Neural crest cell (in vitro differentiated cells): ENCODE measurements around the gene B4GALT6. TPM values are rescaled to one million over a fixed set of nuclear protein-coding genes. Genes with fewer than 3 reads are reported as not detected.
A peak's percentile ranks its signal among the peaks of the same experiment; 100 is the strongest.

Experiments used
- DNase-seq: peaks from one replicate; pipeline ENCODE4 v3.0.0; 2021; ENCODE audit warnings: low read depth, mixed read lengths, low spot score
- H3K27ac Mint-ChIP-seq: one replicate; pipeline ENCODE4 v1.8.0; 2021; ENCODE audit warnings: mild to moderate bottlenecking, mixed read lengths; ENCODE audit not compliant: unreplicated experiment
- H3K27me3 Mint-ChIP-seq: 2 replicates; pipeline ENCODE4 v1.8.0; 2021; ENCODE audit warnings: low read depth, mild to moderate bottlenecking, mixed read lengths
- H3K36me3 Mint-ChIP-seq: 2 replicates; pipeline ENCODE4 v1.8.0; 2021; ENCODE audit warnings: low read depth, mild to moderate bottlenecking, mixed read lengths
- H3K4me1 Mint-ChIP-seq: 2 replicates; pipeline ENCODE4 v1.8.0; 2021; ENCODE audit warnings: mixed read lengths
- H3K4me3 Mint-ChIP-seq: one replicate; pipeline ENCODE4 v1.8.0; 2021; ENCODE audit warnings: mild to moderate bottlenecking, mixed read lengths
- H3K9me3 Mint-ChIP-seq: 2 replicates; pipeline ENCODE4 v1.8.0; 2021; ENCODE audit warnings: mixed read lengths
- total RNA-seq: library from RNA; stranded (reverse); gene quantifications from 2 replicates; pipeline ENCODE4 v1.2.1, GENCODE V29; 2021
- TF ChIP-seq, protein P1 (sequence below): fragments of 200-600 bp; sonication (generic); conservative IDR thresholded peaks from 2 replicates; pipeline ENCODE4 v1.5.0; 2021; ENCODE audit warnings: antibody characterized with exemption, mild to moderate bottlenecking

Gene B4GALT6
- total RNA-seq, 1 donor from 2014 or later: 43.4 TPM

DNA sequence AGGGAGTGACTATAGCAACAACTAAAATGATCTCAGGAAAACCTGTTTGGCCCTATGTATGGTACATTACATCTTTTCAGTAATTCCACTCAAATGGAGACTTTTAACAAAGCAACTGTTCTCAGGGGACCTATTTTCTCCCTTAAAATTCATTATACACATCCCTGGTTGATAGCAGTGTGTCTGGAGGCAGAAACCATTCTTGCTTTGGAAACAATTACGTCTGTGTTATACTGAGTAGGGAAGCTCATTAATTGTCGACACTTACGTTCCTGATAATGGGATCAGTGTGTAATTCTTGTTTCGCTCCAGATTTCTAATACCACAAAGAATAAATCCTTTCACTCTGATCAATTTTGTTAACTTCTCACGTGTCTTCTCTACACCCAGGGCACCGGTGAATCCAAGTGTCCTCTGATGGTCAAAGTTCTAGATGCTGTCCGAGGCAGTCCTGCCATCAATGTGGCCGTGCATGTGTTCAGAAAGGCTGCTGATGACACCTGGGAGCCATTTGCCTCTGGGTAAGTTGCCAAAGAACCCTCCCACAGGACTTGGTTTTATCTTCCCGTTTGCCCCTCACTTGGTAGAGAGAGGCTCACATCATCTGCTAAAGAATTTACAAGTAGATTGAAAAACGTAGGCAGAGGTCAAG, 91.7 kb downstream of the B4GALT6 start:
- no peak overlapping the region for H3K4me3 Mint-ChIP-seq
- no peaks in the 10 kb centered on the region for H3K27me3 Mint-ChIP-seq
- no peak for DNase-seq

DNA sequence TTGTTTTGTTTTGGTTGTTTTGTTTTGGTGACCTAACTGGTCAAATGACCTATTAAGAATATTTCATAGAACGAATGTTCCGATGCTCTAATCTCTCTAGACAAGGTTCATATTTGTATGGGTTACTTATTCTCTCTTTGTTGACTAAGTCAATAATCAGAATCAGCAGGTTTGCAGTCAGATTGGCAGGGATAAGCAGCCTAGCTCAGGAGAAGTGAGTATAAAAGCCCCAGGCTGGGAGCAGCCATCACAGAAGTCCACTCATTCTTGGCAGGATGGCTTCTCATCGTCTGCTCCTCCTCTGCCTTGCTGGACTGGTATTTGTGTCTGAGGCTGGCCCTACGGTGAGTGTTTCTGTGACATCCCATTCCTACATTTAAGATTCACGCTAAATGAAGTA, 92.8 kb downstream of the B4GALT6 start, which contains the start of gene TTR:
Gene TTR, plus strand, starts transcription at position 250 of the 400 bp plus-strand sequence. Its CDS starts 26 bp downstream, at position 276.
- DNase-seq: no peak
- no peaks in the 10 kb centered on the region for H3K27me3 Mint-ChIP-seq
- H3K27ac Mint-ChIP-seq: peak within 1 kb of the TSS; percentile 59
- H3K9me3 Mint-ChIP-seq: peaks cover 9% of the 10 kb centered on the region
- TF ChIP-seq, protein P1, sequence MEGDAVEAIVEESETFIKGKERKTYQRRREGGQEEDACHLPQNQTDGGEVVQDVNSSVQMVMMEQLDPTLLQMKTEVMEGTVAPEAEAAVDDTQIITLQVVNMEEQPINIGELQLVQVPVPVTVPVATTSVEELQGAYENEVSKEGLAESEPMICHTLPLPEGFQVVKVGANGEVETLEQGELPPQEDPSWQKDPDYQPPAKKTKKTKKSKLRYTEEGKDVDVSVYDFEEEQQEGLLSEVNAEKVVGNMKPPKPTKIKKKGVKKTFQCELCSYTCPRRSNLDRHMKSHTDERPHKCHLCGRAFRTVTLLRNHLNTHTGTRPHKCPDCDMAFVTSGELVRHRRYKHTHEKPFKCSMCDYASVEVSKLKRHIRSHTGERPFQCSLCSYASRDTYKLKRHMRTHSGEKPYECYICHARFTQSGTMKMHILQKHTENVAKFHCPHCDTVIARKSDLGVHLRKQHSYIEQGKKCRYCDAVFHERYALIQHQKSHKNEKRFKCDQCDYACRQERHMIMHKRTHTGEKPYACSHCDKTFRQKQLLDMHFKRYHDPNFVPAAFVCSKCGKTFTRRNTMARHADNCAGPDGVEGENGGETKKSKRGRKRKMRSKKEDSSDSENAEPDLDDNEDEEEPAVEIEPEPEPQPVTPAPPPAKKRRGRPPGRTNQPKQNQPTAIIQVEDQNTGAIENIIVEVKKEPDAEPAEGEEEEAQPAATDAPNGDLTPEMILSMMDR: no peak
- H3K36me3 Mint-ChIP-seq: peaks cover 3% of the 10 kb centered on the region
- H3K4me1 Mint-ChIP-seq: peaks cover 48% of the 10 kb centered on the region
- no peak within 1 kb of the TSS for H3K4me3 Mint-ChIP-seq

More for the DNA sequence above, 91.7 kb downstream of the B4GALT6 start:
- peaks cover 41% of the 10 kb centered on the region for H3K4me1 Mint-ChIP-seq
- H3K27ac Mint-ChIP-seq: peak overlapping the region; percentile 59
- TF ChIP-seq, protein P1: no peak
- peaks cover 3% of the 10 kb centered on the region for H3K36me3 Mint-ChIP-seq
- peaks cover 9% of the 10 kb centered on the region for H3K9me3 Mint-ChIP-seq

- TF ChIP-seq, protein P1: no peak
- no peaks in the 10 kb centered on the region for H3K27me3 Mint-ChIP-seq
- DNase-seq: no peak
- no peak overlapping the region for H3K4me3 Mint-ChIP-seq
- H3K9me3 Mint-ChIP-seq: peaks cover 9% of the 10 kb centered on the region
- no peak overlapping the region for H3K27ac Mint-ChIP-seq
- H3K4me1 Mint-ChIP-seq: peaks cover 42% of the 10 kb centered on the region
- H3K36me3 Mint-ChIP-seq: peaks cover 3% of the 10 kb centered on the region
Measured at GRCh38 chr18:31591113-31591512, 93.3 kb downstream of the B4GALT6 start.

GRCh38 chr18:31590570-31590969, 93.8 kb downstream of the B4GALT6 start:
- Mint-ChIP-seq H3K27ac (no peak overlapping the region), H3K9me3 (peaks cover 9% of the 10 kb centered on the region), H3K27me3 (no peaks in the 10 kb centered on the region), H3K36me3 (peaks cover 3% of the 10 kb centered on the region), H3K4me3 (no peak overlapping the region), H3K4me1 (peaks cover 37% of the 10 kb centered on the region)
- TF ChIP-seq, protein P1: no peak
- DNase-seq: no peak

GRCh38 chr18:31587529-31587928, 96.9 kb downstream of the B4GALT6 start:
- Mint-ChIP-seq H3K27ac (no peak overlapping the region), H3K4me3 (peak overlapping the region; percentile 5)
- DNase-seq: no peak

More at GRCh38 chr18:31587529-31587928, 96.9 kb downstream of the B4GALT6 start:
- Mint-ChIP-seq H3K4me1 (peaks cover 25% of the 10 kb centered on the region), H3K27me3 (no peaks in the 10 kb centered on the region), H3K36me3 (peaks cover 3% of the 10 kb centered on the region), H3K9me3 (peaks cover 9% of the 10 kb centered on the region)
- TF ChIP-seq, protein P1: no peak
